ENCODE results near the gene TAF11.

The TAF11 gene

DNA sequence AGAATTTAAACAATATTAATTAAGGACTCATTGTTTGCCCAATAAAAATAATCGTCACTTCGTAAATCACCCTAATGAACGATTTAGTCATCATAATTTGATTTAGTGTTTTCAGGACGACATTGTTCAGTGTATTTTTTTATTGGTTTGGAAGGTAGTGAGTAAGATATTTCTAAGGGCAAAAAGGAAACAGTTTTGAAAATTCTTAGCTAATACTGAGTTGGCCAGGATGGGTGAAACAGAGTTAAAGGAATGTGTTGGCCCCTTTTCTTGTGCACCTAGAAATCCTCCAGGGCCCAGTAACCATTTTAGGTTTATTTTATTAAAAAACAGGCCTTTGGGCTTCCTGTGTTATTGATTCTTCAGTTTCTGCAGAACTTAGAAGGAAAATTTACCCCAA is 26.5 kb upstream of the TAF11 start:
- ATAC-seq, result no peak
- TF ChIP-seq ZFP30 (CRISPR knock-in tag; IDR thresholded peaks at IDR 0.05) (no peak), SNAI2 (CRISPR knock-in tag; IDR thresholded peaks at IDR 0.05) (no peak), TOX (CRISPR knock-in tag; IDR thresholded peaks at IDR 0.05; ENCODE audit: borderline replicate concordance) (no peak), ARNTL (CRISPR knock-in tag; IDR thresholded peaks at IDR 0.05; ENCODE audit: borderline replicate concordance, low read depth) (no peak), ZFP3 (CRISPR knock-in tag; IDR thresholded peaks at IDR 0.05) (no peak)

- TF ChIP-seq SNAI2 (CRISPR knock-in tag; IDR thresholded peaks at IDR 0.05) (no peak), CSRNP3 (CRISPR knock-in tag; IDR thresholded peaks at IDR 0.05) (no peak), ZNF8 (CRISPR knock-in tag; IDR thresholded peaks at IDR 0.05) (no peak), CSDC2 (CRISPR knock-in tag; IDR thresholded peaks at IDR 0.05) (no peak), ESRRG (CRISPR knock-in tag; IDR thresholded peaks at IDR 0.05) (no peak), ZNF70 (CRISPR knock-in tag; IDR thresholded peaks at IDR 0.05) (no peak)
- TF ChIP-seq, protein P1, sequence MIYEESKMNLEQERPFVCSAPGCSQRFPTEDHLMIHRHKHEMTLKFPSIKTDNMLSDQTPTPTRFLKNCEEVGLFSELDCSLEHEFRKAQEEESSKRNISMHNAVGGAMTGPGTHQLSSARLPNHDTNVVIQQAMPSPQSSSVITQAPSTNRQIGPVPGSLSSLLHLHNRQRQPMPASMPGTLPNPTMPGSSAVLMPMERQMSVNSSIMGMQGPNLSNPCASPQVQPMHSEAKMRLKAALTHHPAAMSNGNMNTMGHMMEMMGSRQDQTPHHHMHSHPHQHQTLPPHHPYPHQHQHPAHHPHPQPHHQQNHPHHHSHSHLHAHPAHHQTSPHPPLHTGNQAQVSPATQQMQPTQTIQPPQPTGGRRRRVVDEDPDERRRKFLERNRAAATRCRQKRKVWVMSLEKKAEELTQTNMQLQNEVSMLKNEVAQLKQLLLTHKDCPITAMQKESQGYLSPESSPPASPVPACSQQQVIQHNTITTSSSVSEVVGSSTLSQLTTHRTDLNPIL (CRISPR knock-in tag; IDR thresholded peaks at IDR 0.05; ENCODE audit: low read depth), result no peak
- TF ChIP-seq, protein P2, sequence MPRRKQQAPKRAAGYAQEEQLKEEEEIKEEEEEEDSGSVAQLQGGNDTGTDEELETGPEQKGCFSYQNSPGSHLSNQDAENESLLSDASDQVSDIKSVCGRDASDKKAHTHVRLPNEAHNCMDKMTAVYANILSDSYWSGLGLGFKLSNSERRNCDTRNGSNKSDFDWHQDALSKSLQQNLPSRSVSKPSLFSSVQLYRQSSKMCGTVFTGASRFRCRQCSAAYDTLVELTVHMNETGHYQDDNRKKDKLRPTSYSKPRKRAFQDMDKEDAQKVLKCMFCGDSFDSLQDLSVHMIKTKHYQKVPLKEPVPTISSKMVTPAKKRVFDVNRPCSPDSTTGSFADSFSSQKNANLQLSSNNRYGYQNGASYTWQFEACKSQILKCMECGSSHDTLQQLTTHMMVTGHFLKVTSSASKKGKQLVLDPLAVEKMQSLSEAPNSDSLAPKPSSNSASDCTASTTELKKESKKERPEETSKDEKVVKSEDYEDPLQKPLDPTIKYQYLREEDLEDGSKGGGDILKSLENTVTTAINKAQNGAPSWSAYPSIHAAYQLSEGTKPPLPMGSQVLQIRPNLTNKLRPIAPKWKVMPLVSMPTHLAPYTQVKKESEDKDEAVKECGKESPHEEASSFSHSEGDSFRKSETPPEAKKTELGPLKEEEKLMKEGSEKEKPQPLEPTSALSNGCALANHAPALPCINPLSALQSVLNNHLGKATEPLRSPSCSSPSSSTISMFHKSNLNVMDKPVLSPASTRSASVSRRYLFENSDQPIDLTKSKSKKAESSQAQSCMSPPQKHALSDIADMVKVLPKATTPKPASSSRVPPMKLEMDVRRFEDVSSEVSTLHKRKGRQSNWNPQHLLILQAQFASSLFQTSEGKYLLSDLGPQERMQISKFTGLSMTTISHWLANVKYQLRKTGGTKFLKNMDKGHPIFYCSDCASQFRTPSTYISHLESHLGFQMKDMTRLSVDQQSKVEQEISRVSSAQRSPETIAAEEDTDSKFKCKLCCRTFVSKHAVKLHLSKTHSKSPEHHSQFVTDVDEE (CRISPR knock-in tag; IDR thresholded peaks at IDR 0.05), result no peak
- ATAC-seq, result peak; percentile 64; the same call in 2 of the 3 replicates
Measured at GRCh38 chr6:34912715-34913464, 25.0 kb upstream of the TAF11 start.

DNA sequence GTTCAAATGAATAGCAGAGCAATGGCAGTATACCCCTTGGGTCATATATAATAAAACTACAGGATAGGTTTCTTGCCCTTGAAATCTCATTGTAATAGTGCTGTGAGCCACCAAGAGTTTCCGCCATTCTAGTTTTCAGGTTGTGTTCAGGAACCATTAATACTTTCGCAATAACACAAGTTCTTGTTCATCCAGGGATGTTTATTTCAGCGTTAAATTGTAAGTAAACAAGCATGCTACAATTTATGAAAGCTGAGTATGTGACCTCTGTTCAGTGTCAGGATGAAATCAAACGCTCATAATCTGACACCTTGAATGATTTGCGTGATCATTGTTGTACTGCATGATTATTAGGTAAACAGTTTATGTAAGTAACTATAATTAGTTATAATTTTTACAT is 24.0 kb upstream of the TAF11 start:
- no peak for TF ChIP-seq ZNF70 (CRISPR knock-in tag; IDR thresholded peaks at IDR 0.05)
- TF ChIP-seq CSDC2 (CRISPR knock-in tag; IDR thresholded peaks at IDR 0.05), result no peak
- no peak for TF ChIP-seq GLIS3 (CRISPR knock-in tag; IDR thresholded peaks at IDR 0.05)
- TF ChIP-seq ISL1 (CRISPR knock-in tag; IDR thresholded peaks at IDR 0.05), result no peak
- TF ChIP-seq CSRNP3 (CRISPR knock-in tag; IDR thresholded peaks at IDR 0.05), result no peak
- TF ChIP-seq ZFP3 (CRISPR knock-in tag; IDR thresholded peaks at IDR 0.05), result no peak
- no peak for TF ChIP-seq ARNTL (CRISPR knock-in tag; IDR thresholded peaks at IDR 0.05; ENCODE audit: borderline replicate concordance, low read depth)
- ATAC-seq, result no peak

- no peak for ATAC-seq
- TF ChIP-seq GLIS3 (CRISPR knock-in tag; IDR thresholded peaks at IDR 0.05) (no peak), TOX (CRISPR knock-in tag; IDR thresholded peaks at IDR 0.05; ENCODE audit: borderline replicate concordance) (no peak), ZFP30 (CRISPR knock-in tag; IDR thresholded peaks at IDR 0.05) (no peak), ARNTL (CRISPR knock-in tag; IDR thresholded peaks at IDR 0.05; ENCODE audit: borderline replicate concordance, low read depth) (no peak), CSDC2 (CRISPR knock-in tag; IDR thresholded peaks at IDR 0.05) (no peak), SNAI2 (CRISPR knock-in tag; IDR thresholded peaks at IDR 0.05) (no peak), OSR1 (CRISPR knock-in tag; IDR thresholded peaks at IDR 0.05) (no peak), ZNF70 (CRISPR knock-in tag; IDR thresholded peaks at IDR 0.05) (no peak), CSRNP3 (CRISPR knock-in tag; IDR thresholded peaks at IDR 0.05) (no peak), ZC3H10 (CRISPR knock-in tag; IDR thresholded peaks at IDR 0.05) (no peak), ISL1 (CRISPR knock-in tag; IDR thresholded peaks at IDR 0.05) (no peak)
- TF ChIP-seq, protein P2 (CRISPR knock-in tag; IDR thresholded peaks at IDR 0.05), result no peak
- TF ChIP-seq, protein P1 (CRISPR knock-in tag; IDR thresholded peaks at IDR 0.05; ENCODE audit: low read depth), result no peak
- TF ChIP-seq, protein P3, sequence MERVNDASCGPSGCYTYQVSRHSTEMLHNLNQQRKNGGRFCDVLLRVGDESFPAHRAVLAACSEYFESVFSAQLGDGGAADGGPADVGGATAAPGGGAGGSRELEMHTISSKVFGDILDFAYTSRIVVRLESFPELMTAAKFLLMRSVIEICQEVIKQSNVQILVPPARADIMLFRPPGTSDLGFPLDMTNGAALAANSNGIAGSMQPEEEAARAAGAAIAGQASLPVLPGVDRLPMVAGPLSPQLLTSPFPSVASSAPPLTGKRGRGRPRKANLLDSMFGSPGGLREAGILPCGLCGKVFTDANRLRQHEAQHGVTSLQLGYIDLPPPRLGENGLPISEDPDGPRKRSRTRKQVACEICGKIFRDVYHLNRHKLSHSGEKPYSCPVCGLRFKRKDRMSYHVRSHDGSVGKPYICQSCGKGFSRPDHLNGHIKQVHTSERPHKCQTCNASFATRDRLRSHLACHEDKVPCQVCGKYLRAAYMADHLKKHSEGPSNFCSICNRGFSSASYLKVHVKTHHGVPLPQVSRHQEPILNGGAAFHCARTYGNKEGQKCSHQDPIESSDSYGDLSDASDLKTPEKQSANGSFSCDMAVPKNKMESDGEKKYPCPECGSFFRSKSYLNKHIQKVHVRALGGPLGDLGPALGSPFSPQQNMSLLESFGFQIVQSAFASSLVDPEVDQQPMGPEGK (CRISPR knock-in tag; IDR thresholded peaks at IDR 0.05; ENCODE audit: borderline replicate concordance), result no peak
Measured at GRCh38 chr6:34909320-34909883, 21.6 kb upstream of the TAF11 start.

Data from SK-N-SH treated with all-trans-retinoic acid at 6 μM for 48 hours (cell line).